ENCODE data around the gene SIGLEC9. TPM values are rescaled to one million over a fixed set of nuclear protein-coding genes. Genes with fewer than 3 reads are reported as not detected.

The SIGLEC9 gene
- total and polyA plus RNA-seq, 2 of the 8 experiments (the other 6 are each of a cell fraction or from before 2014, with no cell fraction given) = not detected

DNA sequence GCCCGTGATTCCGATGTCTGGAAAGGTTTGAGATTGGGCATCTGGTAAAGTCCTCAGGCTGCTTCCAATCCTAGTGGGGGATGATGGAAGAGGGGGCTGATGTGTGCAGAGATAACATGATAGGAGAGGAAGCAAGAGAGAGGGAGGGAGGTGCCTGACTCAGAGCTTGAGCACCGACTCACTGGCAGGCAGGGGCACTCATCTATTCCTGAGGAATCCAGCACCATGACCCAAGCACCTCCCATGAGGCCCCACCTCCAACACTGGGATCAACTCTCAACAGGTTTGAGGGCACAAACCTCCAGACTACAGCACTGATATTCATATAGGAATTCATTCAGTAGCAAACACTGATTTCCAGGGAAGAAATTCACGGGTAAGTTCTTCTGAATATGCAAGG, 5.6 kb upstream of the SIGLEC9 start (continued):
- TF ChIP-seq, protein P1, sequence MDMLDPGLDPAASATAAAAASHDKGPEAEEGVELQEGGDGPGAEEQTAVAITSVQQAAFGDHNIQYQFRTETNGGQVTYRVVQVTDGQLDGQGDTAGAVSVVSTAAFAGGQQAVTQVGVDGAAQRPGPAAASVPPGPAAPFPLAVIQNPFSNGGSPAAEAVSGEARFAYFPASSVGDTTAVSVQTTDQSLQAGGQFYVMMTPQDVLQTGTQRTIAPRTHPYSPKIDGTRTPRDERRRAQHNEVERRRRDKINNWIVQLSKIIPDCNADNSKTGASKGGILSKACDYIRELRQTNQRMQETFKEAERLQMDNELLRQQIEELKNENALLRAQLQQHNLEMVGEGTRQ (IDR thresholded peaks at IDR 0.05; ENCODE audit: low read length) = no peak
- TF ChIP-seq TBP (IDR thresholded peaks at IDR 0.05; ENCODE audit: low read depth, low read length) (no peak), RFX5 (IDR thresholded peaks at IDR 0.05; ENCODE audit: borderline replicate concordance, low read depth, low read length) (no peak), ASH2L (IDR thresholded peaks at IDR 0.05; ENCODE audit: low read length) (no peak), SP2 (IDR thresholded peaks at IDR 0.05; ENCODE audit: low read length) (no peak)
- TF ChIP-seq, protein P2, sequence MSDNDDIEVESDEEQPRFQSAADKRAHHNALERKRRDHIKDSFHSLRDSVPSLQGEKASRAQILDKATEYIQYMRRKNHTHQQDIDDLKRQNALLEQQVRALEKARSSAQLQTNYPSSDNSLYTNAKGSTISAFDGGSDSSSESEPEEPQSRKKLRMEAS (IDR thresholded peaks at IDR 0.05) = no peak

Measured in H1 (cell line).